ENCODE data around the gene TRIML1.

Gene TRIML1

GRCh38 chr4:188187106-188187505 is 47.9 kb downstream of the TRIML1 start:
- TF ChIP-seq CTCF (conservative IDR thresholded peaks at IDR 0.05; ENCODE audit: control insufficient read depth, insufficient read depth, low read depth, low read length): no peak
- no peak overlapping the region for H3K4me3 ChIP-seq (ENCODE audit: control insufficient read depth, low read depth, low read length)
- DNase-seq (ENCODE audit: low read depth): no peak

DNA sequence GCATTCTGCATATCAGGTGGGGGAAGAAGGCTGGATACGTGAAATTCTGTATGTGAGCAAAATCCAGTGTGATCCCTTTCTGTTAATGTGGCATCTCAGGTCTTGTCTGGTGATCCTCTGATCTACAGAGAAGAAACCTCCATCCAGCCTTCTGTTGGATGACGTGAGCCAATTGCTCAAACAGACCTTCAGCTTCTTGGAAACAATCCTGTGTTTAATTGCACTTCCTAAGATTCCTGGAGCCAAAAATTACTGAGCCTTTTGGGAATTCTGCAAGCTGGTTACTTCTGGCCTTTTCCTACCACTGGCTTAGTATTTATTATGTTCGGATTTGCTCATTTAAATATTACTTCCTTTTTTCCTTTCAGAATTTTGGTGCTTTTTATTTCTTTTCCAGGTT is 51.2 kb downstream of the TRIML1 start:
- no peak for TF ChIP-seq CTCF (conservative IDR thresholded peaks at IDR 0.05; ENCODE audit: control insufficient read depth, insufficient read depth, low read depth, low read length)
- H3K4me3 ChIP-seq (ENCODE audit: control insufficient read depth, low read depth, low read length): no peak overlapping the region
- peak; percentile 72 for DNase-seq (ENCODE audit: low read depth)

- no peak overlapping the region for H3K4me3 ChIP-seq (ENCODE audit: control insufficient read depth, low read depth, low read length)
- TF ChIP-seq CTCF (conservative IDR thresholded peaks at IDR 0.05; ENCODE audit: control insufficient read depth, insufficient read depth, low read depth, low read length): no peak
- peak; percentile 19 for DNase-seq (ENCODE audit: low read depth)
These were observed 55.2 kb downstream of the TRIML1 start for GRCh38 chr4:188194421-188194820.

DNA sequence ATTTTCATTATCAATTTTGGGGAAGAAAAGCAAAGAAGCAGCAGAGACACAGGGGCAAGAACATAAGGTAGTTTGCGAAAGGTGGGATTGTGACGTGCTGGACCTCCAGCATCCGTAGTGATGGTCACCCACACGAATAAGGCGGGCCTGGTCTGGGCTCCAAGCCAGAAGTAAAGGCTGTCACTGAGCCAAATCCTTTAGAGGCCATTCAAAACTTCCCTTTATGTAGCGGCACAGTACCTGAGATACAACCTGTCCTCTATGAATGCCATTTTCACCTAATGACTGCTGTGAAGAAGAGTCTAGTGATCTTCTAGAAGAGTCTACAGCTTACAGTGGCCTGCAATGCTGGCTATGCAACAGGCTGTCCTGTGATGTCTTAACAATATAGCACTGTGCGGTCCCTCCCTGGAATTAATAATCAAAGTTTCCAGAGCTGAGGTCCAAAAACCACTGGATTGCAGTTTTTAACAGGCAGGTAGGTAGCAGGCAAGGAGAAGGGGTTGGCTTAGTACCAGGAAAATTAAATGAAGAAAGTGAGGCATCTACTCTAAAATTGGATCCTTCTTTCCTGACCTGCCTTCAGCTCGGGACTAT is 56.2 kb downstream of the TRIML1 start:
- no peak overlapping the region for H3K4me3 ChIP-seq (ENCODE audit: control insufficient read depth, low read depth, low read length)
- TF ChIP-seq CTCF (conservative IDR thresholded peaks at IDR 0.05; ENCODE audit: control insufficient read depth, insufficient read depth, low read depth, low read length): no peak
- peak; percentile 17 for DNase-seq (ENCODE audit: low read depth)

- TF ChIP-seq CTCF (conservative IDR thresholded peaks at IDR 0.05; ENCODE audit: control insufficient read depth, insufficient read depth, low read depth, low read length): no peak
- DNase-seq (ENCODE audit: low read depth): no peak
- H3K4me3 ChIP-seq (ENCODE audit: control insufficient read depth, low read depth, low read length): no peak overlapping the region
These were observed 57.0 kb downstream of the TRIML1 start for GRCh38 chr4:188196134-188196735.

All from fibroblast of mammary gland (primary cell).